Breast epithelium (tissue), 3 donors: ENCODE results near the gene CBFA2T3.

ENCODE experiments used
- CTCF ChIP-seq, 3 donors: fragments of 450-650 bp; IDR thresholded peaks; one replicate each; pipeline ENCODE4 v1.5.1; 2016 to 2017; ENCODE audit warnings: antibody characterized with exemption in 3 of 3, mild to moderate bottlenecking in 3 of 3, moderate library complexity in 3 of 3
- POLR2A ChIP-seq: fragments of 450-650 bp; IDR thresholded peaks from one replicate; pipeline ENCODE4 v1.6.1; 2016; ENCODE audit warnings: antibody characterized with exemption, mild to moderate bottlenecking, moderate library complexity
- POLR2AphosphoS5 ChIP-seq, 3 donors: sonication (generic); formaldehyde crosslinking; IDR thresholded peaks; one replicate each; pipeline ENCODE4 v1.6.1; 2017; ENCODE audit warnings: antibody characterized with exemption in 3 of 3

DNA sequence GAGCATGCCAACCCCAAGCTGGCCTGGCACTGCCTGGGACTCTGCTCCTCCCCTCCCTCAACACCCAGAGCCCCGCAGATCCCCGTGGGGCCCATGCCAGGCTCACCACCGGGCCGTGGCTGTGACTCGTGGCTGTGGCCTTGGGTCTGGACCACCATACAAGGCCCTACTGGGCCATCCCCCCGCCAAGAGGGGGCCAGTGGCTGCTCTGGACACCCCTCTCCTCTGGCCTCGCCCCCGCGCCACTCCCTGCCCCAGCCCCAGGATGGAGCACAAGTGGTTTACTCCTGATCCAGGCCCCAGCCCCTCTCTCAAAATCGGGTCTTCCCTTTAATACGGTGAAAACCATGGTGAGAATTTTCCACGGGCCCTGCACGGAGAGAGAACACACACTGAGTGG lies 113.6 kb downstream of the CBFA2T3 start:
- TF ChIP-seq CTCF (IDR thresholded peaks at IDR 0.05) (no peak), POLR2A (no peak), POLR2AphosphoS5 (IDR thresholded peaks at IDR 0.05) (no peak)
